ENCODE results near the gene PROM2. TPM values are rescaled to one million over a fixed set of nuclear protein-coding genes. Genes with fewer than 3 reads are reported as not detected.

The PROM2 gene
- total and polyA plus RNA-seq, 10 of the 15 experiments (the other 5 are each of a cell fraction or from before 2014, with no cell fraction given) = 0.01 to 0.04 TPM; not detected in 8

DNA sequence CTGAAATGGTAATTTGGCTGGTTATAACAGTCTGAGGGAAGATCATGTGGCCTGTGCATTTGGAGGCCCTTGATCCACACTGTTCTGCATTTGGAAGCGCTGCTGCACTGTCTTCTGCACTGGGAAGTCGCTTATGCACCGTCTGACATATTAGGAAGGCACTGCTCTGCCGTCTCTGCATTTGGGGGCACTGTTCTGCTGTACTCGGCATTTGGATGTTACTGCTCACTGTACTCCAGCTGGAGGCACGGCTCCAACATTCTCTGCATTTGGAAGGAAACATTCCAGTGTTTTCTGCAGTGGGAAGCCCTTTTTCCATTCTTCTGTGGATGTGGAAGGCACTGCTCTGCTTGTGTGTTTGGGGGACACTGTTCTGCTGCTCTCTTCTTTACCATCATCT, 9.6 kb upstream of the PROM2 start:
- no TSS peak for BruUV-seq (replicated peaks)
- FAIRE-seq (no peak), ATAC-seq (no peak), DNase-seq (ENCODE audit: low read depth, low spot score) (no peak)
- Histone ChIP-seq H3K36me3 (ENCODE audit: control insufficient read depth in 2 of 2, insufficient read depth in 2 of 2, low read length in 1 of 2) (no peaks in the 10 kb centered on the region), H3K27me3 (replicated peaks in 1 of 2; ENCODE audit: control insufficient read depth in 2 of 2, insufficient read depth in 2 of 2, low read length in 1 of 2) (peaks cover 0 to 1% of the 10 kb centered on the region in 2 experiments; a peak in 2 of 4 replicates), H4K20me1 (ENCODE audit: control insufficient read depth, insufficient read depth) (no peaks in the 10 kb centered on the region), H3K9me3 (replicated peaks; ENCODE audit: control insufficient read depth, insufficient read depth, low read length) (no peaks in the 10 kb centered on the region), H3K4me2 (ENCODE audit: control insufficient read depth, insufficient read depth) (no peak overlapping the region), H3K27ac (ENCODE audit: control insufficient read depth, insufficient read depth) (no peak overlapping the region), H3K4me3 (no peak overlapping the region), H3K79me2 (ENCODE audit: control insufficient read depth, insufficient read depth, low read length) (no peaks in the 10 kb centered on the region), H3K4me1 (ENCODE audit: control insufficient read depth, insufficient read depth, low read length) (no peaks in the 10 kb centered on the region), H2AFZ (ENCODE audit: control insufficient read depth, low read depth, low read length) (no peak overlapping the region), H3K9ac (ENCODE audit: control insufficient read depth, insufficient read depth, low read length) (no peak overlapping the region)
- in situ Hi-C loops (cut with MboI) (no loop called here), intact Hi-C loops (cut with micrococcal nuclease; ENCODE audit: unreplicated experiment) (no loop called here)
- SMC1A ChIA-PET (ENCODE audit: uncharacterized antibody, unreplicated experiment) = no interaction called here
- WGBS (ENCODE audit: insufficient coverage, insufficient replicate concordance, low lambda C conversion rate, missing lambda C conversion rate) = 0% methylated on average over 6 of the region's 6 CpGs
- CTCF ChIA-PET = no interaction called here
- POLR2A ChIA-PET = no interaction called here
- RAD21 ChIA-PET (ENCODE audit: unreplicated experiment) = no interaction called here
- TF ChIP-seq MYC (IDR thresholded peaks at IDR 0.05; ENCODE audit: insufficient read depth, insufficient read length, insufficient replicate concordance, low read length, severe bottlenecking) (no peak), FOXM1 (IDR thresholded peaks at IDR 0.05; ENCODE audit: low read depth, low read length) (no peak), SMAD1 (IDR thresholded peaks at IDR 0.05; ENCODE audit: low read depth, partially characterized antibody) (no peak), EED (IDR thresholded peaks at IDR 0.05; ENCODE audit: low read depth) (no peak), RCOR1 (conservative IDR thresholded peaks at IDR 0.05; ENCODE audit: low read depth, low read length) (no peak), ZNF207 (IDR thresholded peaks at IDR 0.05; ENCODE audit: borderline replicate concordance) (no peak), BMI1 (IDR thresholded peaks at IDR 0.05; ENCODE audit: borderline replicate concordance) (no peak), SREBF2 (IDR thresholded peaks at IDR 0.05; ENCODE audit: low read length) (no peak), TCF3 (IDR thresholded peaks at IDR 0.05; ENCODE audit: borderline replicate concordance, insufficient read depth, low read depth, low read length) (no peak), CREB1 (IDR thresholded peaks at IDR 0.05; ENCODE audit: low read depth) (no peak), GATAD2B (conservative IDR thresholded peaks at IDR 0.05; ENCODE audit: low read depth) (no peak), MYB (IDR thresholded peaks at IDR 0.05; ENCODE audit: borderline replicate concordance, low read depth, low read length) (no peak), STAT1 (conservative IDR thresholded peaks at IDR 0.05) (no peak)
- TF ChIP-seq, protein P1, sequence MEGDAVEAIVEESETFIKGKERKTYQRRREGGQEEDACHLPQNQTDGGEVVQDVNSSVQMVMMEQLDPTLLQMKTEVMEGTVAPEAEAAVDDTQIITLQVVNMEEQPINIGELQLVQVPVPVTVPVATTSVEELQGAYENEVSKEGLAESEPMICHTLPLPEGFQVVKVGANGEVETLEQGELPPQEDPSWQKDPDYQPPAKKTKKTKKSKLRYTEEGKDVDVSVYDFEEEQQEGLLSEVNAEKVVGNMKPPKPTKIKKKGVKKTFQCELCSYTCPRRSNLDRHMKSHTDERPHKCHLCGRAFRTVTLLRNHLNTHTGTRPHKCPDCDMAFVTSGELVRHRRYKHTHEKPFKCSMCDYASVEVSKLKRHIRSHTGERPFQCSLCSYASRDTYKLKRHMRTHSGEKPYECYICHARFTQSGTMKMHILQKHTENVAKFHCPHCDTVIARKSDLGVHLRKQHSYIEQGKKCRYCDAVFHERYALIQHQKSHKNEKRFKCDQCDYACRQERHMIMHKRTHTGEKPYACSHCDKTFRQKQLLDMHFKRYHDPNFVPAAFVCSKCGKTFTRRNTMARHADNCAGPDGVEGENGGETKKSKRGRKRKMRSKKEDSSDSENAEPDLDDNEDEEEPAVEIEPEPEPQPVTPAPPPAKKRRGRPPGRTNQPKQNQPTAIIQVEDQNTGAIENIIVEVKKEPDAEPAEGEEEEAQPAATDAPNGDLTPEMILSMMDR (IDR thresholded peaks at IDR 0.05 in 2 of 3, conservative IDR thresholded peaks at IDR 0.05 in 1 of 3; ENCODE audit: control insufficient read depth in 2 of 3, extremely low read depth in 1 of 3, insufficient read depth in 1 of 3, low read depth in 3 of 3, low read length in 3 of 3) = no peak
- TF ChIP-seq, protein P2, sequence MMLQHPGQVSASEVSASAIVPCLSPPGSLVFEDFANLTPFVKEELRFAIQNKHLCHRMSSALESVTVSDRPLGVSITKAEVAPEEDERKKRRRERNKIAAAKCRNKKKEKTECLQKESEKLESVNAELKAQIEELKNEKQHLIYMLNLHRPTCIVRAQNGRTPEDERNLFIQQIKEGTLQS (IDR thresholded peaks at IDR 0.05; ENCODE audit: borderline replicate concordance, extremely low read depth, low read depth, low read length) = no peak
- TF ChIP-seq, protein P3, sequence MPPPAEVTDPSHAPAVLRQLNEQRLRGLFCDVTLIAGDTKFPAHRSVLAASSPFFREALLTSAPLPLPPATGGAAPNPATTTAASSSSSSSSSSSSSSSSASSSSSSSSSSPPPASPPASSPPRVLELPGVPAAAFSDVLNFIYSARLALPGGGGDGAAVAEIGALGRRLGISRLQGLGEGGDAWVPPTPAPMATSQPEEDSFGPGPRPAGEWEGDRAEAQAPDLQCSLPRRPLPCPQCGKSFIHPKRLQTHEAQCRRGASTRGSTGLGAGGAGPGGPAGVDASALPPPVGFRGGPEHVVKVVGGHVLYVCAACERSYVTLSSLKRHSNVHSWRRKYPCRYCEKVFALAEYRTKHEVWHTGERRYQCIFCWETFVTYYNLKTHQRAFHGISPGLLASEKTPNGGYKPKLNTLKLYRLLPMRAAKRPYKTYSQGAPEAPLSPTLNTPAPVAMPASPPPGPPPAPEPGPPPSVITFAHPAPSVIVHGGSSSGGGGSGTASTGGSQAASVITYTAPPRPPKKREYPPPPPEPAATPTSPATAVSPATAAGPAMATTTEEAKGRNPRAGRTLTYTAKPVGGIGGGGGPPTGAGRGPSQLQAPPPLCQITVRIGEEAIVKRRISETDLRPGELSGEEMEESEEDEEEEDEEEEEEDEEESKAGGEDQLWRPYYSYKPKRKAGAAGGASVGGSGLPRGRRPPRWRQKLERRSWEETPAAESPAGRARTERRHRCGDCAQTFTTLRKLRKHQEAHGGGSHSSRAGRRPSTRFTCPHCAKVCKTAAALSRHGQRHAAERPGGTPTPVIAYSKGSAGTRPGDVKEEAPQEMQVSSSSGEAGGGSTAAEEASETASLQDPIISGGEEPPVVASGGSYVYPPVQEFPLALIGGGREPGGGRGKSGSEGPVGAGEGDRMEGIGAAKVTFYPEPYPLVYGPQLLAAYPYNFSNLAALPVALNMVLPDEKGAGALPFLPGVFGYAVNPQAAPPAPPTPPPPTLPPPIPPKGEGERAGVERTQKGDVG (CRISPR knock-in tag; IDR thresholded peaks at IDR 0.05) = no peak
- TF ChIP-seq, protein P4, sequence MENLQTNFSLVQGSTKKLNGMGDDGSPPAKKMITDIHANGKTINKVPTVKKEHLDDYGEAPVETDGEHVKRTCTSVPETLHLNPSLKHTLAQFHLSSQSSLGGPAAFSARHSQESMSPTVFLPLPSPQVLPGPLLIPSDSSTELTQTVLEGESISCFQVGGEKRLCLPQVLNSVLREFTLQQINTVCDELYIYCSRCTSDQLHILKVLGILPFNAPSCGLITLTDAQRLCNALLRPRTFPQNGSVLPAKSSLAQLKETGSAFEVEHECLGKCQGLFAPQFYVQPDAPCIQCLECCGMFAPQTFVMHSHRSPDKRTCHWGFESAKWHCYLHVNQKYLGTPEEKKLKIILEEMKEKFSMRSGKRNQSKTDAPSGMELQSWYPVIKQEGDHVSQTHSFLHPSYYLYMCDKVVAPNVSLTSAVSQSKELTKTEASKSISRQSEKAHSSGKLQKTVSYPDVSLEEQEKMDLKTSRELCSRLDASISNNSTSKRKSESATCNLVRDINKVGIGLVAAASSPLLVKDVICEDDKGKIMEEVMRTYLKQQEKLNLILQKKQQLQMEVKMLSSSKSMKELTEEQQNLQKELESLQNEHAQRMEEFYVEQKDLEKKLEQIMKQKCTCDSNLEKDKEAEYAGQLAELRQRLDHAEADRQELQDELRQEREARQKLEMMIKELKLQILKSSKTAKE (IDR thresholded peaks at IDR 0.05; ENCODE audit: low read depth, poor library complexity, severe bottlenecking) = no peak
